ENCODE data around the gene NBPF26.
A peak's percentile ranks its signal among the peaks of the same experiment; 100 is the strongest.
"Not testable (repeated sequence)": the region's sequence is repeated elsewhere in the genome, so short reads cannot be mapped to it uniquely, and the experiment has no call there.

The NBPF26 gene

GRCh38 chr1:120850287-120850536 lies 126.5 kb downstream of the NBPF26 start:
- peak; percentile 64 for DNase-seq
- in situ Hi-C loops (cut with HindIII; ENCODE audit: low pct_ligation_motif_present, low pct_unique_long_range_greater_than_20kb, low sequenced_read_pairs), result not testable (repeated sequence)

GRCh38 chr1:120850537-120851421 lies 127.0 kb downstream of the NBPF26 start:
- DNase-seq, result peak; percentile 95
- in situ Hi-C loops (cut with HindIII; ENCODE audit: low pct_ligation_motif_present, low pct_unique_long_range_greater_than_20kb, low sequenced_read_pairs), result not testable (repeated sequence)

DNA sequence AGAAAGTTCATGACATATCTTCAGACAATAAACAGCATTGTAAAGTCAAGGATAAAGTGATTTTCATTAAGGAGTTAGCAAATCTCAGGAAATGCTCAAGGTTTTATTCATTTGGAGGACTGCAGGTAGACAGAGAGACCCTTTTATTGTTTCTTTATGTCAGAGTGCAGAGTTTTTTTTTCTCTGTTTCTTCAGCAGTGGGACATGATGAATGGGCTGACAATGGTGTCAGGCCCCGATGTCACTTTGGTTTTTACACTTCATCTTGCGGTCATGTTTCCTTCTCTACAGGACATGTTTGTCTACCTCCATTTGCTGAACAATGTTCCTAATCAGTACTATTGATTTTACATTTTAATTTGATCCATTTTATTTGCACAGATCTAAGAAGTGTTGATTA lies 134.4 kb downstream of the NBPF26 start:
- DNase-seq; in situ Hi-C loops (cut with HindIII; ENCODE audit: low pct_ligation_motif_present, low pct_unique_long_range_greater_than_20kb, low sequenced_read_pairs): not testable (repeated sequence)

GRCh38 chr1:120859615-120860234 lies 136.0 kb downstream of the NBPF26 start:
- DNase-seq; in situ Hi-C loops (cut with HindIII; ENCODE audit: low pct_ligation_motif_present, low pct_unique_long_range_greater_than_20kb, low sequenced_read_pairs): not testable (repeated sequence)

DNA sequence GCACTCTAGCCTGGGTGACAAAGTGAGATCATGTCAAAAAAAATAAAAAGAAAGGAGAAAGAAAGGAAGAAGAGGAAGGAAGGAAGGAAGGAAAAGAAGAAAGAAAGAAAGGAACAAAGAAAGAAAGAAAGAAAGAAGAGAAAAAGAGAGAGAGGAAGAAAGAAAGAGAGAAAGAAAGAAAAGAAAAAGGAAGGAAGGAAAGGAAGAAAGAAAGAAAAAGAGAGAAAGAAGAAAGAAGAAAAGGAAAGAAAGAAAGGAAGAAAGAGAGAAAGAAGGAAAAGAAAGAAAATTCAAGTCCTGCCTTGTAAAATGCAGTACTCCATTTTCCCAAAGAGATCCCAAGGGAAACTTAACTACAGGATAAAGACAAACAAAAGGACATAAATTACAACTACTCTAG lies 154.5 kb downstream of the NBPF26 start:
- DNase-seq; in situ Hi-C loops (cut with HindIII; ENCODE audit: low pct_ligation_motif_present, low pct_unique_long_range_greater_than_20kb, low sequenced_read_pairs): not testable (repeated sequence)

DNA sequence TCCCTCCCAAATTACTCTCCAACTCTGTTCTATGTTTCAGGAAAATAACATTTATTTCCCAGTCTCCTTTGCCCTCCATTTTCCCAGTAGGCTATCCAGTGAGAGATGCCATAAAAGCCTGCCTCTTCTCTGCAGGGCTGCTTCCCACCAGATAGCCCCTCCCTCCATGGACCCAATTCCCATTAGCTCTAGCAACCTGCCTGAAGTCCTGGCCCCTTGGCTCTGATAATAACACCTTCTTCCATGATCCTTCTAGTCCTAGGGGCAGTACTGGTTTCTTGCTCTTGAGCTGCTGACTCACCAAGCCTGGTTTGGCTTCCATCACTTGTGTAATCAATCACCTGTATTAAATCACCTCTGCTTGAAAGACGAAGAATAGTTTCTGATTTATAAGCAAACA lies 156.3 kb downstream of the NBPF26 start:
- in situ Hi-C loops (cut with HindIII; ENCODE audit: low pct_ligation_motif_present, low pct_unique_long_range_greater_than_20kb, low sequenced_read_pairs); DNase-seq: not testable (repeated sequence)

- DNase-seq; in situ Hi-C loops (cut with HindIII; ENCODE audit: low pct_ligation_motif_present, low pct_unique_long_range_greater_than_20kb, low sequenced_read_pairs): not testable (repeated sequence)
Measured at GRCh38 chr1:120881934-120882333, 158.2 kb downstream of the NBPF26 start.

Measured in ACHN (cell line).